ENCODE data around the gene IL17RD. TPM values are rescaled to one million over a fixed set of nuclear protein-coding genes. Genes with fewer than 3 reads are reported as not detected.

IL17RD gene
- total RNA-seq, 2 donors from 2014 or later = 1.3 to 2.3 TPM

GRCh38 chr3:57065588-57065987 lies 99.6 kb downstream of the IL17RD start:
- Histone ChIP-seq H3K27ac (no peak overlapping the region), H3K4me1 (no peaks in the 10 kb centered on the region), H3K27me3 (no peaks in the 10 kb centered on the region), H3K4me3 (no peak overlapping the region), H3K9me3 (no peaks in the 10 kb centered on the region), H3K36me3 (replicated peaks in 1 of 2; ENCODE audit: insufficient read depth in 1 of 2, low read depth in 2 of 2) (no peaks in the 10 kb centered on the region)
- intact Hi-C loops (cut with DNase I) = no loop called here
- TF ChIP-seq CTCF (IDR thresholded peaks at IDR 0.05) (no peak), POLR2A (IDR thresholded peaks at IDR 0.05) (no peak)
- WGBS, 2 donors = 77 to 81% methylated on average over 3 of the region's 3 CpGs
- no peak for ATAC-seq
- DNase-seq = no peak

- WGBS, 2 donors = 86 to 93% methylated on average over 2 of the region's 2 CpGs
- no peaks in the 10 kb centered on the region for H3K27me3 ChIP-seq
- no peaks in the 10 kb centered on the region for H3K36me3 ChIP-seq (replicated peaks in 1 of 2; ENCODE audit: insufficient read depth in 1 of 2, low read depth in 2 of 2)
- intact Hi-C loops (cut with DNase I) = no loop called here
- H3K4me1 ChIP-seq = no peaks in the 10 kb centered on the region
- no peak overlapping the region for H3K27ac ChIP-seq
- H3K9me3 ChIP-seq = no peaks in the 10 kb centered on the region
- no peak for ATAC-seq
- DNase-seq = no peak
- TF ChIP-seq POLR2A (IDR thresholded peaks at IDR 0.05) = no peak
- no peak for TF ChIP-seq CTCF (IDR thresholded peaks at IDR 0.05)
- no peak overlapping the region for H3K4me3 ChIP-seq
Observed at GRCh38 chr3:57064572-57064971, 100.6 kb downstream of the IL17RD start.

- Histone ChIP-seq H3K9me3 (no peaks in the 10 kb centered on the region), H3K27ac (no peak overlapping the region), H3K36me3 (replicated peaks in 1 of 2; ENCODE audit: insufficient read depth in 1 of 2, low read depth in 2 of 2) (no peaks in the 10 kb centered on the region), H3K27me3 (no peaks in the 10 kb centered on the region), H3K4me3 (no peak overlapping the region), H3K4me1 (no peaks in the 10 kb centered on the region)
- ATAC-seq (no peak), DNase-seq (no peak)
- TF ChIP-seq CTCF (IDR thresholded peaks at IDR 0.05) (no peak), POLR2A (IDR thresholded peaks at IDR 0.05) (no peak)
- WGBS, 2 donors = 80 to 83% methylated on average over 6 of the region's 6 CpGs
- intact Hi-C loops (cut with DNase I) = no loop called here
Observed at GRCh38 chr3:57064001-57064400, 101.2 kb downstream of the IL17RD start.

GRCh38 chr3:57063032-57063431 lies 102.1 kb downstream of the IL17RD start:
- ATAC-seq (no peak), DNase-seq (no peak)
- 85 to 89% methylated on average over 5 of the region's 5 CpGs for WGBS, 2 donors
- Histone ChIP-seq H3K36me3 (replicated peaks in 1 of 2; ENCODE audit: insufficient read depth in 1 of 2, low read depth in 2 of 2) (no peaks in the 10 kb centered on the region), H3K27ac (no peak overlapping the region), H3K27me3 (no peaks in the 10 kb centered on the region), H3K4me1 (no peaks in the 10 kb centered on the region), H3K9me3 (no peaks in the 10 kb centered on the region), H3K4me3 (no peak overlapping the region)
- TF ChIP-seq POLR2A (IDR thresholded peaks at IDR 0.05) (no peak), CTCF (IDR thresholded peaks at IDR 0.05) (no peak)
- intact Hi-C loops (cut with DNase I) = no loop called here

GRCh38 chr3:57062101-57062631 lies 103.0 kb downstream of the IL17RD start:
- intact Hi-C loops (cut with DNase I) = no loop called here
- 44 to 48% methylated on average over 6 to 8 of the region's 9 CpGs for WGBS, 2 donors
- no peaks in the 10 kb centered on the region for H3K9me3 ChIP-seq
- ATAC-seq (no peak), DNase-seq (no peak)
- peak overlapping the region in 1 of 4 donors; percentile 0 for H3K27ac ChIP-seq
- no peaks in the 10 kb centered on the region for H3K27me3 ChIP-seq
- TF ChIP-seq CTCF (IDR thresholded peaks at IDR 0.05) = no peak
- TF ChIP-seq POLR2A (IDR thresholded peaks at IDR 0.05) = no peak
- H3K36me3 ChIP-seq (replicated peaks in 1 of 2; ENCODE audit: insufficient read depth in 1 of 2, low read depth in 2 of 2) = no peaks in the 10 kb centered on the region
- H3K4me1 ChIP-seq = no peaks in the 10 kb centered on the region
- no peak overlapping the region for H3K4me3 ChIP-seq
